Measurements from ENCODE around the gene SEMA4F. TPM values are rescaled to one million over a fixed set of nuclear protein-coding genes. Genes with fewer than 3 reads are reported as not detected.

SEMA4F gene
- total RNA-seq, 1 experiment from 2014 or later = 7.6 TPM

GRCh38 chr2:74670263-74670662, 16.2 kb downstream of the SEMA4F start:
- no peaks in the 10 kb centered on the region for H3K9me3 ChIP-seq
- no peaks in the 10 kb centered on the region for H3K36me3 Mint-ChIP-seq (ENCODE audit: insufficient read depth, unreplicated experiment)
- no peaks in the 10 kb centered on the region for H3K36me3 ChIP-seq (ENCODE audit: control insufficient read depth, insufficient read depth, low read length)
- no peaks in the 10 kb centered on the region for H3K9me3 Mint-ChIP-seq (ENCODE audit: unreplicated experiment)
- H3K4me1 ChIP-seq = no peaks in the 10 kb centered on the region
- ChIA-PET CTCF (no interaction called here), POLR2A (no interaction called here)
- intact Hi-C loops (cut with micrococcal nuclease; ENCODE audit: unreplicated experiment) = no loop called here
- TF ChIP-seq, protein P1, sequence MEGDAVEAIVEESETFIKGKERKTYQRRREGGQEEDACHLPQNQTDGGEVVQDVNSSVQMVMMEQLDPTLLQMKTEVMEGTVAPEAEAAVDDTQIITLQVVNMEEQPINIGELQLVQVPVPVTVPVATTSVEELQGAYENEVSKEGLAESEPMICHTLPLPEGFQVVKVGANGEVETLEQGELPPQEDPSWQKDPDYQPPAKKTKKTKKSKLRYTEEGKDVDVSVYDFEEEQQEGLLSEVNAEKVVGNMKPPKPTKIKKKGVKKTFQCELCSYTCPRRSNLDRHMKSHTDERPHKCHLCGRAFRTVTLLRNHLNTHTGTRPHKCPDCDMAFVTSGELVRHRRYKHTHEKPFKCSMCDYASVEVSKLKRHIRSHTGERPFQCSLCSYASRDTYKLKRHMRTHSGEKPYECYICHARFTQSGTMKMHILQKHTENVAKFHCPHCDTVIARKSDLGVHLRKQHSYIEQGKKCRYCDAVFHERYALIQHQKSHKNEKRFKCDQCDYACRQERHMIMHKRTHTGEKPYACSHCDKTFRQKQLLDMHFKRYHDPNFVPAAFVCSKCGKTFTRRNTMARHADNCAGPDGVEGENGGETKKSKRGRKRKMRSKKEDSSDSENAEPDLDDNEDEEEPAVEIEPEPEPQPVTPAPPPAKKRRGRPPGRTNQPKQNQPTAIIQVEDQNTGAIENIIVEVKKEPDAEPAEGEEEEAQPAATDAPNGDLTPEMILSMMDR (IDR thresholded peaks at IDR 0.05; ENCODE audit: insufficient read depth in 1 of 2, low read depth in 1 of 2, low read length in 1 of 2, severe bottlenecking in 1 of 2, unreplicated experiment in 1 of 2) = no peak
- no peak for DNase-seq
- H3K4me3 ChIP-seq (ENCODE audit: low read depth, low read length) = no peak overlapping the region
- no peaks in the 10 kb centered on the region for H3K27me3 ChIP-seq (replicated peaks; ENCODE audit: control insufficient read depth, insufficient read depth, low read length)
- no peak overlapping the region for H3K4me3 Mint-ChIP-seq (ENCODE audit: unreplicated experiment)
- no peaks in the 10 kb centered on the region for H3K27me3 Mint-ChIP-seq (ENCODE audit: insufficient read depth, unreplicated experiment)
- no TSS peak for BruUV-seq (replicated peaks)
- no peaks in the 10 kb centered on the region for H3K4me1 Mint-ChIP-seq (ENCODE audit: low read depth, unreplicated experiment)
- H3K27ac Mint-ChIP-seq (ENCODE audit: unreplicated experiment) = no peak overlapping the region

- Histone ChIP-seq H3K27me3 (replicated peaks; ENCODE audit: control insufficient read depth, insufficient read depth, low read length) (no peaks in the 10 kb centered on the region), H3K4me1 (no peaks in the 10 kb centered on the region), H3K4me3 (ENCODE audit: low read depth, low read length) (no peak overlapping the region), H3K9me3 (no peaks in the 10 kb centered on the region), H3K36me3 (ENCODE audit: control insufficient read depth, insufficient read depth, low read length) (no peaks in the 10 kb centered on the region)
- Mint-ChIP-seq H3K36me3 (ENCODE audit: insufficient read depth, unreplicated experiment) (no peaks in the 10 kb centered on the region), H3K4me3 (ENCODE audit: unreplicated experiment) (no peak overlapping the region), H3K4me1 (ENCODE audit: low read depth, unreplicated experiment) (no peaks in the 10 kb centered on the region), H3K27ac (ENCODE audit: unreplicated experiment) (no peak overlapping the region), H3K27me3 (ENCODE audit: insufficient read depth, unreplicated experiment) (no peaks in the 10 kb centered on the region), H3K9me3 (ENCODE audit: unreplicated experiment) (no peaks in the 10 kb centered on the region)
- CTCF ChIA-PET = no interaction called here
- TF ChIP-seq, protein P1 (IDR thresholded peaks at IDR 0.05; ENCODE audit: insufficient read depth in 1 of 2, low read depth in 1 of 2, low read length in 1 of 2, severe bottlenecking in 1 of 2, unreplicated experiment in 1 of 2) = no peak
- intact Hi-C loops (cut with micrococcal nuclease; ENCODE audit: unreplicated experiment) = no loop called here
- POLR2A ChIA-PET = no interaction called here
- no peak for DNase-seq
- BruUV-seq (replicated peaks) = no TSS peak
These were observed 17.4 kb downstream of the SEMA4F start for GRCh38 chr2:74671479-74671878.

DNA sequence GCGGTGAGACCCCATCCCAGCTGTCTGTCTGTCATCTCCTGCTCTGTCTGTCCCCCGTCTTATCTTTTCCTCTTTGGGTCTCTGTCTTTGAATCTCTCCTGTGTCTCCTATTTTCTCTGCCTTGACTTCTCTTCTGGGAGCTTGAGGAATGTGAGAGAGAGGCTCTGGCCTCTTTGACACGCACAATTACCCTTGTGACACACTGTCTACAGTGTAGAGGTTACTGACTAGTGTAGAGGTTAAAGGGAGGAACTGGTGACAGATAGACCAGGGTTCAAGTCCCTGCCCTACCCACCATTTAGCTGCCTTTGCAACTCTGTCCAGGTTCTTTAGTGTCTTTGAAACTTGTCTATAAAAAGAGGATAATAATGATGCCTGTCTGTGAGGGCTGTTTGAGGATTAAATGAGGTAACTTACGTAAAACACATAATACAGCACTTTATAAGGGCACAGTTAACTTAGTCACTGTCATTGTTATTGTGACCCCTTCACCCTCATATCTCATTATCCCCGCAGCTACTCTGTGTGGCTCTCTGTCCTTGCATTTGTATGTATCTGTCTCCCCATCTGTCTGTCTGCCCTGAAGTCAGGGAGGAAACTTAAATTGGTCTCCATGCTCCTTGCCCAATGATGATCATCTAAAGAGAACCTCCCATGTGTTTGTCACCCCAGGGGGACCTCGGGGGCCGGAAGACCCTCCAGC, 19.9 kb downstream of the SEMA4F start:
- H3K4me3 ChIP-seq (ENCODE audit: low read depth, low read length) = no peak overlapping the region
- no peaks in the 10 kb centered on the region for H3K36me3 ChIP-seq (ENCODE audit: control insufficient read depth, insufficient read depth, low read length)
- no peaks in the 10 kb centered on the region for H3K27me3 ChIP-seq (replicated peaks; ENCODE audit: control insufficient read depth, insufficient read depth, low read length)
- no peaks in the 10 kb centered on the region for H3K36me3 Mint-ChIP-seq (ENCODE audit: insufficient read depth, unreplicated experiment)
- H3K9me3 ChIP-seq = no peaks in the 10 kb centered on the region
- H3K4me3 Mint-ChIP-seq (ENCODE audit: unreplicated experiment) = no peak overlapping the region
- intact Hi-C loops (cut with micrococcal nuclease; ENCODE audit: unreplicated experiment) = no loop called here
- DNase-seq = no peak
- CTCF ChIA-PET = no interaction called here
- BruUV-seq (replicated peaks) = no TSS peak
- POLR2A ChIA-PET = no interaction called here
- no peaks in the 10 kb centered on the region for H3K4me1 Mint-ChIP-seq (ENCODE audit: low read depth, unreplicated experiment)
- H3K4me1 ChIP-seq = no peaks in the 10 kb centered on the region
- TF ChIP-seq, protein P1 (IDR thresholded peaks at IDR 0.05; ENCODE audit: insufficient read depth in 1 of 2, low read depth in 1 of 2, low read length in 1 of 2, severe bottlenecking in 1 of 2, unreplicated experiment in 1 of 2) = no peak
- H3K9me3 Mint-ChIP-seq (ENCODE audit: unreplicated experiment) = no peaks in the 10 kb centered on the region
- H3K27me3 Mint-ChIP-seq (ENCODE audit: insufficient read depth, unreplicated experiment) = no peaks in the 10 kb centered on the region
- H3K27ac Mint-ChIP-seq (ENCODE audit: unreplicated experiment) = no peak overlapping the region
